GM18867 (cell line): ENCODE results near the gene DNAH3.

Experiments used
- ATAC-seq: cut with Tn5 transposase; IDR thresholded peaks from one replicate; pipeline ENCODE4 v1.9.1; 2021; ENCODE audit warnings: mild to moderate bottlenecking, moderate library complexity; ENCODE audit not compliant: unreplicated experiment

The DNAH3 gene

GRCh38 chr16:20887207-20887606 is 263.4 kb downstream of the DNAH3 start:
- no peak for ATAC-seq

DNA sequence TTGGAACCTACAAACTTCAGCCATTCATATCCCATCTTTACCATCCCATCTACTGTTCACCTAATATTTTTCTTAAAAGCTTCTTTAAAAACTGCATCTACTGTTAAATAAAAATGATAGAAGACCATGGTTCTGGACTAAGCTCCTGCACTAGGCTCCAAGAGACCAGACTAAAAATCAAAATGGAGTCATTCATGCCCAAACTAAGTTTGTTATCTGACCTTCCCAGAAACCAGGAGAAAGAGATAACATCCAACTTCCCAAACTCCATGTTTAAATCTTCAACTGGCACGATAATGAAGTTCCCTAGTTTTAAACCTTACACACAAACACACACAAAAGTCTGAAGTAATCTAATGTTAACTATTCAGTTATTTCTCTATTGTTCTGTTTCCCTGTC is 264.3 kb downstream of the DNAH3 start:
- no peak for ATAC-seq

GRCh38 chr16:20884240-20884556 is 266.4 kb downstream of the DNAH3 start:
- no peak for ATAC-seq

DNA sequence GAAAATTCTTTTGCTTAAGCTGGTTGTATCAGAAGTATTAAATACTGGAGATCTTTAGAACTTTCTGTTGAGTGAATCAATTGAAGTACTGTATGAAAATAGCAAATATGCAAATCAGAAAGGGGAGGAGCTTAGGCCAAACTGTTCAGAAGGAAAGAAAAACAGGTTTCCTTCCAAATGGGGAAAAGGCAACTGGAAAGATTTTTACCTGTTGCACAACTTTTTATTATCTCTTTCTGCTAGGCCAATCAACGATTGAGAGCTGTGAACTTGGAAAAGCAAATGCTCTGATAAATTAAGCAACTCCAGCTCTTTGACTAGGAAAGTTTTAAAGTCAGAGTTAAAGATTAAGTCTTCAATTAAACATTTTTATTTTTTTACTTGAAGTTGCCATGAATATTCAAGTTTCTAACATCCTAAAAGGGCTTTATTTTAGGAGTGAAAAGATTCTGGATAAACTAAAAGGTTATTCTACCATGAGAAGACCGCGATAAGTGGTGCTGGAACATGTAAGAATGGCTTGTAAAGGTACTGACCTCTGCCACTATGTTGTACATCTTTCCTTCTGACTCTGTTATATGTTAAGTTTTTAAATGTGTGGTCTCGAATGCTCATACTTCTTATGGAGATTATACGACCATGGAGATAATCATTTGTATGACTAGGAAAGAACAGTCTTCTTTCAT is 266.9 kb downstream of the DNAH3 start:
- ATAC-seq = no peak
